SKM-1 treated with dmso at 0.1 percent for 144 hours (cell line): ENCODE results near the gene SOCS7.

ENCODE experiments used
- DNase-seq: peaks from one replicate; lab custom pipeline; 2025; ENCODE audit not compliant: unreplicated experiment; lab: John Stamatoyannopoulos, UW

The SOCS7 gene

GRCh38 chr17:38418693-38419507, 67.3 kb downstream of the SOCS7 start:
- no peak for DNase-seq

- no peak for DNase-seq
Observed at GRCh38 chr17:38419508-38419981, 67.9 kb downstream of the SOCS7 start.

DNA sequence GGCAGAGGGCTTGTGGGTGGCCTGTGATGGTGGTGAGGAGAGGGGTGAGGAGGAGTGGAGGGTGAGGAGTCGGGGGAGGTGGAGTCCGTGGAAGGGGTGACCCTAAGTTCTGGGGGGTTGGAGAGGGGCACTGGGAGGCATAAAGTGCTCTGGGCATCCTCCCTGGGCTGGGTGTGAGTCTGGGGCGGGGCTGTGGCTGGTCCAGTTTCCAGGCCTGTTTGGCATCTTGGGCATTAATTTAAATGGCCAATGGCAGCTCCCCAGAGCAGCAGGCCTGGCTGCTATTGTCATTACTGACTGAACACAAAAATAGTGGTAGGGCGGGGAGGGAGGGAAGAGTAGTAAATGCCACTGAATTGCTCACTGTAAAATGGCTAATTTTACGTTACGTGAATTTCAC, 68.9 kb downstream of the SOCS7 start:
- no peak for DNase-seq

DNA sequence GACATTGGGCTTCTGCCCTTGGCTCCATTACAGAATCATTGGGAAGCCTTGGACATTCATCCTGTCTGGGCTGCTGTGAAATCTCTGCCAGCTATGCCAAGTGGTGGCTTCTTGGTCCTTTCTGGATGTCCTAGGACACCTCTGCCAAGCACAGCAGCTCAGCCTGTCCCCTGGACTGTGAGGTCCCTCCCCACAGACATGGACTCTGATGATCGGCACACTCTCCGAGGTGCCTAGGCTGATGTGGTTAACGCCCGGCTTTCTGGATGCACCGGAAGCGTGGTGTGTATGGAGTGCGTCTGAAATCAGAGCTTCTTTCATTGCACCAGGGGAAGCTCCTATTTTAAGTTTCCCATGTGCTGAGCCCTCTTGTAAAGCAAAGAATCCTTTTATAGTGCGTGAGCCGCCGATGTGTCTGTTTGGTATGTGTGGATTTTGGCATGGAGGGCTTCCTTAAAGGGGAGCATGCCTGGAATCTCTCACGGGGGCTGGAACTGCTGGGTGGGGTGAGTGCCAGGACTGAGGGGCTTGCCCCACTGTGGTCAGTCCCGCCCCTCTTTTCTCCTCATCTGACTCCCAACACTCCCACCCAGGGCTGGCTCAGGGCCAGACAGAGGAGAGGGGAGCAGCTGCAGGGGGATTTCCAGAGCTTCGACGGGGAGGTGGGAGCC, 69.7 kb downstream of the SOCS7 start:
- no peak for DNase-seq

GRCh38 chr17:38421871-38422827, 70.5 kb downstream of the SOCS7 start:
- no peak for DNase-seq

DNA sequence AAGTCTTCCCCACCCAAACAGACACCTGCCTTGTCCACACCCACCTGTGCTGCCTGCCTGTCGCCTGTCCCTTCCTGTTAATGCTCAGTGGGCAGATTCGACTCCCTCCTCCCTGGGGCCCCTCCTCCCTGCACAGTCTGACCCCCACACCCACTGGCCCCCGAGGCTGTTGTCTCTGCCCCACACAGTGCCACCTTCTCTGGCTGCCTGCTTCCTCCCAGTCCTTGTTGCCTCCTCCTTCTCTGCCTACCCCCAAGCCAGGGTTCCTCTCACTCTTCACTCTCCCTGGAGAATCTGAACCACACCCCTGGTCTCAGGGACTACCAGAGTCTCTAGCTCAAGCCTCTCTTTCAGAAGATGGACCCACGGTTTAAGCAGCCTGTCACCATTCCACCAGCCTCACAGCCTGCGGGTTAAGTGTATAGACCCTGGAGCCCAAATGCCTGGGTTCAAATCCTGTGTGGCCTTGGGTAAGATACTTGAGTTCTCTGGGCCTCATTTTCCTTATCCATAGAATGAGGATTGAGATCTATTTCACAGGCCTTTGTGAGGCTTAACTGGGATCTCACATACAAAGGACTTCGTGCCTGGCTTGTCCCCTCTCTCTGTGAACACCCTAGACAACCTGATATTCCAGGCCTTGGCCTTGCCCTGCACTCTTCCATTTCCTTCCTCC, 72.8 kb downstream of the SOCS7 start:
- DNase-seq: no peak

GRCh38 chr17:38425031-38425430, 73.4 kb downstream of the SOCS7 start:
- no peak for DNase-seq

DNA sequence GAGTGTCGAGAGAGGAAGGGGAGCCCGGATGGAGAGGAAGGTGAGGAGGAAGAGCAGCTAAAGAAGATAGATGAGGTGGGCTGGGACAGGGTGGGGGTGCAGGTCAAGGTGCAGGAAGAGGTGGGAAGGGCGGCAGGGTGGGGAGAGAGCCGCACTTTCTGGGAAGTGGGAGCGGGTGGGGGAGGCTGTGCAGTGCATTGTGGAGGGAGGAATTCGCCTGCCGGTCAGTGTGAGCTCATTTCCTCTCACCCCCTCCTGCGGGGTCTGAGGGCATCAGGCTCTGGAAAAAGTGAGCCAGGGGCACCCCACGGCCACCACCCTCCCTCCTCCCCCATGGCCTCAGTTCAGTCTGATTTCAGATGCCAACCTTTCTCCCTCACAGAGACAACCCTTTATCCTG, 74.1 kb downstream of the SOCS7 start:
- DNase-seq: no peak

DNA sequence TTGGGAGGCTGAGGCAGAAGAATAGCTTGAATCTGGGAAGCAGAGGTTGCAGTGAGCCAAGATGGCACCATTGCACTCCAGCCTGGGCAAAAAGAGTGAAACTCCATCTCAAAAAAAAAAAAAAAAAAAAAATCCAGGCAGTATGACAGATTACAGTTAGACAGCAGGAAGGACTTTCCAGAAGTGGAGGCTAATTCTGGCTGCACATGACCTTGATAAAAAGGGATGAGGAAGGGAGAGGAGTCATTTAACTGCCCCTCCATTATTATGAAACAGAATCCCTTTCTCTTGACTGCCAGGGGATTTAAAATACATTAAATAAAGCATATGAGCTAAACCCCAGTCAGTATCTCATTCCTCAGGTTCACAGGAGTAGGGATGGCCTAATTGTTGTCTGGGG, 74.8 kb downstream of the SOCS7 start:
- DNase-seq: no peak

DNA sequence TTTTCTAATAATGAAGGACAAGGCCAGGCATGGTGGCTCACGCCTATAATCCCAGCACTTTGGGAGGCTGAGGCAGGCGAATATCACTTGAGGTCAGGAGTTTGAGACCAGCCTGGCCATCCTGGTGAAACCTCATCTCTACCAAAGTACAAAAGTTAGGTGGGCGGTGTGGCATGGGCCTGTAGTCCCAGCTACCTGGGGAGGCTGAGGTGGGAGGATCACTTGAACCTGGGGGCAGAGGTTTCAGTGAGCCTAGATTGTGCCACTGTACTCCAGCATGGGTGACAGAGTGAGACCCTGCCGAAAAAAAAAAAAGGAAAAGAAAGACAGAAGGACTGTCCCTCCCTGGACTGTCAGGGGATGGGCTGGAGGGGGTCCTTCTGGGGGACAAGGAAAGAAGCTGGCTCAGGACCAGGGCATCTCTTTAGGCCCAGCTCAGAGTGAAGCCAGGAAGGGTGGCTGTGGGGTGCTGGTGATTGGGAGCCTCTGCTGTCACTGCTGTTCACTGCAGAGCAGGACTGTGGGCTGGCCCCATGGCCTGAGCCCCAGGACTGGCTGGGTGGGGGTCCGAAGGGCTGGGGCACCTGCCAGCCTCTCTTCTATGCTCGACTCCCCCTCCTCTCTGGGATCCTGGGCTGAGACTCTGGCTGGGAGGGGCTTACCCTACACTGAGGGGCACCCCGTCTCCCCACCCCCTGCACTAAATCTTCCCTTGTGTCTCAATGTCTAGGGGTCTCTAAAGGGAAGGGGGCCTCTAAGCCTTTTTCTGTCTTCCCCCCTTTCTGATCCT, 75.7 kb downstream of the SOCS7 start:
- DNase-seq: no peak

- no peak for DNase-seq
Observed at GRCh38 chr17:38428112-38428642, 76.5 kb downstream of the SOCS7 start, which contains the start of gene ARHGAP23. Gene ARHGAP23, plus strand, starts transcription at chr17:38428464. Its CDS starts 22 bp downstream, at chr17:38428486.

GRCh38 chr17:38428643-38429371, 77.2 kb downstream of the SOCS7 start:
- no peak for DNase-seq

DNA sequence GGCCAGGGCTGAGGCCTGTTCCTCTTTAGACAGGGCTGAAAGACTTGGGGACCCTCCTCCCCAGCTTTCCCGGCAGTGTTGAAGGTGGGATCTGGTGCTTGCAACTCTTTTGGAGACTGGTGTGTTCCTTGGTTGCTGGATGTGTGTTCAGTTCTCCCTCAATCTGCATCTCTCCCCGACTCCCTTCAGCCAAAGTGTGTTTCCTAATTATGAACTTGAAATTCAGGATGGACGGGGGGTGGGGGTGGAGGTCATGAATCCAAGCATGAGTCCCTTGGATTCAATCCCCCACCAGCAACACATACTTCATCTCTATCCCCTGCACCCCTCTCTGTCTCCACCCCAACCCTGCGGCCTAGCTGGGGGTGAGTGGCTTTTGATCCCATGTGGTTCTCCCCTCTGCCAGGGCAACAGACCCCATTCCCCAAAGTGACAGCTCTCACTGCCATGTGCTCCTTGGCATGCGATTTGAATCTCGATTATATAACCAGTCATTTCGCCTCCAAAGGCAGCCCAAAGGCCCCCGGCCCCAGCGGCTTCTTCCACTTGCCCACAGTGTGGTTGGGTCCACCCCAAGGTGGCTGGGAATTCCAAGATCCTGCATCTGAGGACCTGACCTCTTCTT, 77.9 kb downstream of the SOCS7 start:
- no peak for DNase-seq

GRCh38 chr17:38430316-38430715, 78.7 kb downstream of the SOCS7 start:
- no peak for DNase-seq

- DNase-seq: no peak
Observed at GRCh38 chr17:38430822-38431221, 79.2 kb downstream of the SOCS7 start.

GRCh38 chr17:38431346-38432145, 79.9 kb downstream of the SOCS7 start:
- no peak for DNase-seq

DNA sequence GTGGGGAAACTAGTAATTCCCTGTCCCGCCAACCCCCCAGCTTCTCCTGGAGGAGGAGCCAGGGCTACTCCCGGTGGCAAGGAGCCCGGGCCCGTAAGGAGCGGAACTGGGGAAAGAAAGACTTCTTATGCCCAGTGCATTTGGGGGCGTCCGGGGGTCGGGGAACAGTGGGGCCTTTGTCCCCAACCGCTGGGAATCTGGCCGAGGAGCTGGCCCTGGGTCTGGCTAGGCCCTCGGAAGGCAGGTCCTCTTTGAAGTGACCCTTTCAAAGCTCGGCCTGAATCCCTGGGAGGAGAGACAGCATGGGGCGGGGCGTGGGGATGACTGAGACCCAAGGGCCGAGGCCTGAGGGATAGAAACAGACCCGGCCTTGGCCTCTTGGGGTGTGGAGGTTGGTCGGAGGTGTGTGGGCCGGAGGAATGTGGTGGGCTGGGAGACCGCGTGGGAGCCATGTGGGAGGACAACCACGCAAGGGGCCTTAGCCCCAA, 82.6 kb downstream of the SOCS7 start:
- DNase-seq: no peak
